WTC11 (cell line): ENCODE measurements around the gene RWDD4. TPM values are rescaled to one million over a fixed set of nuclear protein-coding genes. Genes with fewer than 3 reads are reported as not detected.

Source experiments
- ATAC-seq: fragments of 200-7000 bp; cut with Tn5 transposase; 2 replicates; pipeline ENCODE4 v1.10.0; 2021; ENCODE audit warnings: mild to moderate bottlenecking, moderate library complexity
- CTCF ChIA-PET: fragments of 300-600 bp; sonication (Branson Sonifier 250); formaldehyde crosslinking; loops from one replicate; lab custom pipeline; 2021; ENCODE audit warnings: antibody characterized with exemption; lab: Charles Lee
- POLR2A ChIA-PET: fragments of 350-600 bp; sonication (Branson Sonifier 250); formaldehyde crosslinking; loops from one replicate; lab custom pipeline; 2021; ENCODE audit warnings: antibody characterized with exemption; lab: Charles Lee
- DNase-seq: peaks from one replicate; pipeline ENCODE4 v3.0.0; 2021; ENCODE audit warnings: low spot score
- H3K27ac Mint-ChIP-seq: 2 replicates; pipeline ENCODE4 v1.8.0; 2021; ENCODE audit warnings: mixed read lengths
- H3K27me3 Mint-ChIP-seq: 2 replicates; pipeline ENCODE4 v1.8.0; 2021; ENCODE audit warnings: low read depth, mild to moderate bottlenecking, moderate library complexity, mixed read lengths
- H3K36me3 Mint-ChIP-seq: 2 replicates; pipeline ENCODE4 v1.8.0; 2021; ENCODE audit warnings: mixed read lengths
- H3K4me1 Mint-ChIP-seq: 2 replicates; pipeline ENCODE4 v1.8.0; 2022; ENCODE audit warnings: mixed read lengths
- H3K4me3 Mint-ChIP-seq: 2 replicates; pipeline ENCODE4 v1.8.0; 2021; ENCODE audit warnings: mild to moderate bottlenecking, moderate library complexity, mixed read lengths
- H3K9me3 Mint-ChIP-seq: 2 replicates; pipeline ENCODE4 v1.8.0; 2021; ENCODE audit warnings: mixed read lengths
- ATF2 ChIP-seq: sonication (generic); formaldehyde crosslinking; IDR thresholded peaks from 2 replicates; pipeline ENCODE4 v1.8.1; 2022; ENCODE audit warnings: low read depth, missing genetic modification reagents, borderline replicate concordance
- ATF3 ChIP-seq: sonication (generic); formaldehyde crosslinking; conservative IDR thresholded peaks from 2 replicates; pipeline ENCODE4 v1.8.1; 2022; ENCODE audit warnings: mild to moderate bottlenecking, missing genetic modification reagents
- ATF6 ChIP-seq: sonication (generic); formaldehyde crosslinking; IDR thresholded peaks from 2 replicates; pipeline ENCODE4 v1.8.1; 2023; ENCODE audit warnings: mild to moderate bottlenecking, missing genetic modification reagents
- CTCF ChIP-seq: fragments of 200-600 bp; IDR thresholded peaks from 2 replicates; pipeline ENCODE4 v1.8.0; 2022; ENCODE audit warnings: antibody characterized with exemption
- E2F1 ChIP-seq: sonication (generic); formaldehyde crosslinking; IDR thresholded peaks from 2 replicates; pipeline ENCODE4 v1.8.0; 2022; ENCODE audit warnings: mild to moderate bottlenecking, missing genetic modification reagents
- FOXJ3 ChIP-seq: sonication (generic); formaldehyde crosslinking; IDR thresholded peaks from 2 replicates; pipeline ENCODE4 v1.9.0; 2021; ENCODE audit warnings: missing genetic modification reagents, mild to moderate bottlenecking, borderline replicate concordance
- GRHL2 ChIP-seq: fragments of 250-450 bp; sonication (Bioruptor Pico); IDR thresholded peaks from 2 replicates; pipeline ENCODE4 v1.8.0; 2022; ENCODE audit warnings: mild to moderate bottlenecking, moderate library complexity; ENCODE audit not compliant: insufficient replicate concordance, severe bottlenecking
- HMGXB4 ChIP-seq: sonication (generic); formaldehyde crosslinking; IDR thresholded peaks from 2 replicates; pipeline ENCODE4 v1.8.1; 2023; ENCODE audit warnings: mild to moderate bottlenecking, moderate library complexity, missing genetic modification reagents
- IRF2 ChIP-seq: sonication (generic); formaldehyde crosslinking; IDR thresholded peaks from 2 replicates; pipeline ENCODE4 v1.8.0; 2022; ENCODE audit warnings: low read depth, missing genetic modification reagents, borderline replicate concordance
- JUN ChIP-seq: sonication (generic); formaldehyde crosslinking; IDR thresholded peaks from 2 replicates; pipeline ENCODE4 v1.8.0; 2023; ENCODE audit warnings: mild to moderate bottlenecking, missing genetic modification reagents
- MAX ChIP-seq: sonication (generic); formaldehyde crosslinking; IDR thresholded peaks from 2 replicates; pipeline ENCODE4 v1.8.0; 2022; ENCODE audit warnings: mild to moderate bottlenecking, missing genetic modification reagents
- NFATC4 ChIP-seq: fragments of 250-450 bp; sonication (Bioruptor Pico); IDR thresholded peaks from 2 replicates; pipeline ENCODE4 v1.9.0; 2021; ENCODE audit warnings: mild to moderate bottlenecking
- SMAD4 ChIP-seq: sonication (generic); formaldehyde crosslinking; IDR thresholded peaks from 2 replicates; pipeline ENCODE4 v1.8.0; 2022; ENCODE audit warnings: mild to moderate bottlenecking, missing genetic modification reagents
- TCF7 ChIP-seq: sonication (generic); formaldehyde crosslinking; IDR thresholded peaks from 2 replicates; pipeline ENCODE4 v1.8.0; 2022; ENCODE audit warnings: mild to moderate bottlenecking, low read depth, missing genetic modification reagents, moderate library complexity
- ZBTB21 ChIP-seq: sonication (generic); formaldehyde crosslinking; IDR thresholded peaks from 2 replicates; pipeline ENCODE4 v1.8.1; 2023; ENCODE audit warnings: mild to moderate bottlenecking, missing genetic modification reagents, borderline replicate concordance
- ZBTB43 ChIP-seq: sonication (generic); formaldehyde crosslinking; IDR thresholded peaks from 2 replicates; pipeline ENCODE4 v1.8.1; 2023; ENCODE audit warnings: mild to moderate bottlenecking, missing genetic modification reagents
- ZNF138 ChIP-seq: sonication (generic); formaldehyde crosslinking; conservative IDR thresholded peaks from 2 replicates; pipeline ENCODE4 v1.8.1; 2022; ENCODE audit warnings: mild to moderate bottlenecking, moderate library complexity, missing genetic modification reagents
- ZNF232 ChIP-seq: sonication (generic); formaldehyde crosslinking; IDR thresholded peaks from 2 replicates; pipeline ENCODE4 v1.8.0; 2022; ENCODE audit warnings: mild to moderate bottlenecking, missing genetic modification reagents
- ZNF532 ChIP-seq: fragments of 250-450 bp; sonication (Bioruptor Pico); IDR thresholded peaks from 2 replicates; pipeline ENCODE4 v1.9.0; 2021; ENCODE audit warnings: mild to moderate bottlenecking, borderline replicate concordance
- total RNA-seq: library from RNA; stranded (reverse); gene quantifications from 3 replicates; pipeline ENCODE4 v1.2.3, GENCODE V29; 2021

RWDD4 gene
- total RNA-seq, 1 experiment from 2014 or later, result 17.8 TPM

- Mint-ChIP-seq H3K36me3 (peaks cover 80% of the 10 kb centered on the region), H3K27ac (no peak overlapping the region), H3K4me3 (no peak overlapping the region), H3K9me3 (peaks cover 13% of the 10 kb centered on the region), H3K4me1 (no peaks in the 10 kb centered on the region), H3K27me3 (no peaks in the 10 kb centered on the region)
- DNase-seq, result no peak
- TF ChIP-seq E2F1 (CRISPR knock-in tag) (no peak), ZBTB21 (CRISPR knock-in tag) (no peak), SMAD4 (CRISPR knock-in tag) (no peak), HMGXB4 (CRISPR knock-in tag) (no peak), ATF6 (CRISPR knock-in tag) (no peak), ATF3 (no peak), ZBTB43 (CRISPR knock-in tag) (no peak), NFATC4 (CRISPR knock-in tag) (no peak), ZNF232 (CRISPR knock-in tag) (no peak), ZNF138 (CRISPR knock-in tag) (no peak), ZNF532 (CRISPR knock-in tag) (no peak)
- CTCF ChIA-PET, result no interaction called here
- no peak for ATAC-seq
- POLR2A ChIA-PET, result no interaction called here
Observed at GRCh38 chr4:183698909-183699308, 39.9 kb upstream of the RWDD4 start.

GRCh38 chr4:183691897-183692296 lies 32.9 kb upstream of the RWDD4 start:
- Mint-ChIP-seq H3K4me3 (no peak overlapping the region), H3K4me1 (no peaks in the 10 kb centered on the region), H3K36me3 (peaks cover 38% of the 10 kb centered on the region), H3K9me3 (no peaks in the 10 kb centered on the region), H3K27ac (no peak overlapping the region), H3K27me3 (no peaks in the 10 kb centered on the region)
- ATAC-seq (no peak), DNase-seq (no peak)
- ChIA-PET CTCF (no interaction called here), POLR2A (no interaction called here)
- no peak for TF ChIP-seq MAX (CRISPR knock-in tag)
- no peak for TF ChIP-seq CTCF
- TF ChIP-seq FOXJ3 (CRISPR knock-in tag), result no peak
- no peak for TF ChIP-seq GRHL2 (CRISPR knock-in tag)
- TF ChIP-seq ATF2 (CRISPR knock-in tag), result no peak
- no peak for TF ChIP-seq TCF7
- TF ChIP-seq JUN (CRISPR knock-in tag), result no peak
- TF ChIP-seq IRF2, result no peak
